Measurements from ENCODE around the gene SWI5.

SWI5 gene

GRCh38 chr9:128252317-128253139 is 23.5 kb upstream of the SWI5 start:
- DNase-seq, result no peak

DNA sequence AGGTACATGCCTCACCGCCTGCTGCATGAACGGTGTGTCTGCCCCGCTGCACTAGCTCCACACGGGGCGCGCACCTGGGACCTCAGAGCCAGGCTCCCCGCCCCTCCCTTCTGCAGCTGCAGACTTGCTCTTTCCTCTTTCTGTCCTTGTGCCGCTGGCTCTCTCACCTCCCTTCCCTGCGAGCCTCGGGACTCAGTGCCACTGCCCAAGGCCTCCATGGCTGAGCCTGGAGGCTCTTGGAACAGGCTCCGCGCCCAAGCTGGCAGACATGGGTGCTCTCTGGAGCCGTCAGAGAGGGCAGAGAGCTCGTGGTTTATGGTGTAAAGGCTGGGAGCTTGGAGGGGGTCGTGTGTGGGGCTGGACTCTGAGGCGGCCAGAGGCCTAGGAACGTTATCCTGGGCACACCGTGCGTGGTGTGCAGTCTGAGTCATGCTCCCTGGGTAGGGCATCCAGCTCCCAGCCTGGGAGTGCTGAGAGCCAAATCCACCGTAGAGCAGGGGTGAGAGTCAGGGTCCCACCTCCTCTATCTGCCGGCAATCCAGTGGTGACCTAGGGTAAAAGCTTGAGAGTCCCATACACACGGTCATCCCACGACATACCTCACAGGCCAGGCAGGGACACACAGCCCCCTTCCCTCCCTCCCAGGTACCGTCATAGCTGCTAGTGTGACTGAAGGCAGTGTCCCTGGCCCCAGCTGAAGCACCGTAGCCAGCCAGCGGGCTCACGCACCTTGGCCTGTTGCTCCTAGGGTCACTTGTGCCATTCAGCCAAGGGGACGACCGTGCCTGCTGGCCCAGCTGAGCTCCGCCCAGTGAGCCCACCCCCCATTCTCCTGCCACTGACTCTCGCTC is 22.7 kb upstream of the SWI5 start:
- no peak for DNase-seq

GRCh38 chr9:128253991-128254346 is 22.1 kb upstream of the SWI5 start:
- DNase-seq, result no peak

DNA sequence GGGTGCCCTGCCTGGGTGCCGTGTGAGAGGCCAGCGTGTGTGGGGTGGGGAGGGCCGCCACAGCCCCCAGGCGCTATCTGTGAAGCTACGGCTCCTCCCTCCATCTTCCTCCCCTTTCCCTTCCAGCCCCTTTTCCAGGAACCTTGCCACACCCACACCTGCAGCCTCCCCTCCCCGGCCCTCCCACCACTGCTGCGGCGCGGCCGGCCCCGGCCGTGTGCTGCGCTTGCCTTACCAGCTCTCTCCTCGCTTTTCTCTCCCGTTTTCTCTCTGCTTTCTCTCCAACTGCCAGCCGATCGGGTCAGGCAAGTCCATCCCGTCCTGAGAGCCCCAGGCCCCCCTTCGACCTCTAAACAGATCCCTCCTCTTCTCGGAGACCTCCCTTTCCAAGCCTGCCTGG is 21.7 kb upstream of the SWI5 start:
- DNase-seq, result no peak

DNA sequence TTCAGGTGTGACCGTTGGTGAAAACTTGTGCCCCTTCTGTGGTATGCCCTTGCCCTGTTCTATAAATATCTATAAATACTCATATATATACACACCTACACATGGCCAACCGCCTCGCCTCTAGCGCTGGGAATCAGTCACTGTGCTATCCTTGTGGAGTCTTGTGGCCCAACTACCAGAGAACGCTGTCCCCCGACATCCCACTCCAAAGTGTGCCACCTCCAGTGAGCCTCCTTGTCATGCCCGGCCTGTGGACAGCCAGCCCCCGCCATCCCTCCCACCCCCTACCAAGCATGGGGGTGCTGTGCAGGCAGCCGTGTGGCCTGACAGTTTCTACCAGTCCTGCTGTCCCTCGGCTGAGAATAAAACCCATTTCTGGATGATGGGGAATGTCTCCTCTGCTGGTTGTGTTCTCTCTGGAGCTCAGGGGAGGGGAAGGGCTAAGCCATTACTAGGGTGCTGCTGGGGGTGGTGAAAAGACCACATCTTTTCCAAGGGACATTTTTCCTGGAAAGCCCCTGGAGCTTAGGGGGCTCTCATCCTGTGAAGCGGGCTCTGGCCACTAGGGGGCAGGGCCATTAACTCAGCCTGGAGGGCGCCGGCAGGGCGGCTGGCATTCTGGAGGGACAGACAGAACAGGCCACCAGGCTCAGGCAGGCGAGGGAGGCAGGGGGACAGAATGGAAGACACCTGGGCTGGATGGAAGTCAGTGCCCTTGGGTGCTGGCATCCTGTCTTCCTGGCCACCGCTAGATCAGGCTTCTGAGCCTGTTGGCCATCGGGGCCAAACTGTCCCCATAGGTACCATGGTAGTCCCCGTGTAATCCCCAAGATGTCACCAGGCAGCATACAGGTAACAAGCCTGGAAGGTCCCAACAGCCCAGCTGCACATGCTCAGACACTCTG is 21.0 kb upstream of the SWI5 start:
- peak; percentile 51 for DNase-seq

- no peak for DNase-seq
Observed at GRCh38 chr9:128257086-128257825, 18.8 kb upstream of the SWI5 start.

- no peak for DNase-seq
Observed at GRCh38 chr9:128257907-128258306, 18.2 kb upstream of the SWI5 start.

- no peak for DNase-seq
Observed at GRCh38 chr9:128258326-128258725, 17.8 kb upstream of the SWI5 start.

DNA sequence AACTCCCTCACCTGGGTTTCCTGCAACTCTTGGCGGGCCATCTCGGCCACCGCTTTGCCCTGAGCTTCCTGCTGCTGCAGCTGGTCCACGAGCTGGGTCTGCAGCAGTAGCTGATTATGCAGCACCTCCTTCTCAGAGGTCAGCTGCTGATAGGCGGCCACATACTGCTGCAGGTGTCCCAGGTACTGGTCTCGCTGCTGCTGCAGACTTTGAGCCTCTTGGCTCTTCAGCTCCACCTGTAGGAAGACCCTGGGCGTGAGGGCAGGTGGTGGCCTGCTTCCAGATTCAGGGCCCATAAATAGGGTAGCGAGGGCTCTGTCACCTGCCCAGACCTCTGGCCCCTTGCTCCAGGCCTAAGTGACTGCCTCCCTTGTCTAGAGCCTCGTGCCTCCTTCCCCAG is 16.9 kb upstream of the SWI5 start:
- no peak for DNase-seq

- no peak for DNase-seq
Observed at GRCh38 chr9:128260340-128260739, 15.7 kb upstream of the SWI5 start.

DNA sequence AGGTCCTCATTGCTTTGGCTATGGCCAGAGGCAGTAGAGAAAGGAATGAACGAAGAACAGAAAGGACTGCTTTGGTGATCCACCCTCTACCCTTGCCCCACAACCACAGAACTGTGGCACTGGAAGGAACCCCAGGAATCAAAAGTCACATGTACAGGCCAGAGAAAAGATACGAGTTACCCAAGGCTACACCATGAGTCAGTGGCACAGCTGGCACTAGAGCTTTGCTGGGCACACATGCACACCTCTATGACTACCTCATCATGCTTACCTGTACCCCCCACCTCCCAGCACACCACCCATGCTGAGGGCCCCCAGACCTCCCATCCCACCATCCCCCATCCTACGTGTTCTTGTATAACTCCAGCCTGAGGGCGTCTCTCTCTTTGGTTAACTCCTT is 13.4 kb upstream of the SWI5 start:
- DNase-seq, result no peak

DNA sequence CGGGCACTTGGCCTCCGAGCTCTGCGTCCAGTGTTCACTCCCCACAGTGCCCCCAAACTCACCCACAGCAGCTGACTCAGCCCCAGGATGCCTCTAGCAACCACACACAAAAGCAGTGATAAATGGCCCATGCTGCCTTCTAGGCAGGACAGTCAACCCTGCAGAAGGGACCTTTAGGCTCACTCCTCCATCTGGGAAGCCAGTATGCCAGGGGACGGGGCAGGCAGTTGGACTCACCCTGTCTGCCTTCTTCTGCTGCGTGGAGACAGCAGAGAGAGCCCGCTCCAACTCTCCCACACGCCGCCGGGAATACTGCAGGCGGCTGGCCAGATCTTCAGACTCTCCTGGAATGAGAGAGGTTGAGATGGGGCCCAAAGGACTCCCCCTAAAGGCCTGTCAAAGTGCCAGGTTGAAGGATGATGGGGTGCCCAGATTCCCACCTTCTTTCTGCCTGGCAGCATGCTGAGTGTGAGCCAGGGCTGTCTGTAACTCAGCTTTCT is 10.7 kb upstream of the SWI5 start:
- no peak for DNase-seq

GRCh38 chr9:128266868-128267590 is 9.0 kb upstream of the SWI5 start:
- DNase-seq, result no peak

- no peak for DNase-seq
Observed at GRCh38 chr9:128271112-128271511, 5.0 kb upstream of the SWI5 start.

DNA sequence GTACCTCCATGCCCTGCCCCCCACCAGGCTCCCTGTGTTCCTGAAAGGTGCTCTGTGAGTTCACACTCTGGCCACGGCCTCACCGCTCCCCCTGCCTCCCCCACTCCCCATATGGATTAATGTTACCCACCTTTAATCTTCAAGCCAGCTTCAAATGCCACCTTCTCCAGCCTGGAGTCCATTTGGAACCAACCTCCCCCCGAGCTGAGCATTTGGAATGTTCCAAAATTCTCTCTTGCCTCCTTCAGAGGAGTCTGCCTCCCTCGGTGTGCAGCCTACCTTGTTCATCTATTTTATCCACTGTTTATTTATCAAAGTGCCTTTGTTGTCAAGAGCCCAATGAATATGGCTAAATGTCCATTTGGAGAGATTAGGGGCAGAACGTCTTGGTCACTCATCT is 4.6 kb upstream of the SWI5 start:
- DNase-seq, result no peak

- no peak for DNase-seq
Observed at GRCh38 chr9:128274245-128274644, 1.8 kb upstream of the SWI5 start.

GRCh38 chr9:128275198-128276007 is 673 bp upstream of the SWI5 start, which contains the start of gene GOLGA2:
TSS of gene GOLGA2 (minus strand) at chr9:128276007. CDS start at chr9:128275976, 31 bp downstream.
- DNase-seq, result no peak

DNA sequence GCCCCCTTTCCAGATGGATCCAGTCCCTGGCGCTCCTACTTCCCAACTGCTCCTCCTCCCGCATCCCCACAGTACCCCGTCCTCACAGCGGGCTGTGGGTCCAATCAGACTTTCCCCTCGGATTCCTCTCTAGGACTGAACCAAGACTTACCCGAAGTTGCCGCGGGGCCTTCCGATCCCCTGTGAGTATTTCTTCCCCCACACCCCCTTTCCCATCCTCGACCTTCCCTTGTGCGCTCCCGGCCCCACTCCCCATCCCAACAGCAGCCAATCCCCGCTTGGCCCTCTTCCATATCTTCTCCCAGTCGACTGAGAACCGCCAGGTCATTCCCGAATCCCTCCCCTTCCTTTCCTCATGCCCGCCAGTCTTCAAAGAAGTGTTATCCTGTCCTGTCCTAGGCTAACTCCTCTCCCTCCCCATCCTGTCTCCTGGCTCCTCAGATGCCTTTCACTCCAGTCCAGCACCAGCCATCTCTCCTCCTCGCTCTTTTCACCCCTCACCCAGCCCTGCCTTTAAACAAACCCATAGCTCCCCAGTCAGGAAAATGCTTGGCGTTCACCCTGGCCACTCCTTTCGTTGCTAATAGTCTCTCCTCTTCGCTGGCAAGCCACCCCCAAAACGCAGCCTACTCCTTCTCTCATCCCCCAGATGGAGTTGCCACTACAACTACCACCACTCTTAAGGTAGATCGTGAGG is 646 bp downstream of the SWI5 start:
- no peak for DNase-seq
